Fibroblast of the conjunctiva (primary cell): Measurements from ENCODE around the gene C16orf54.
"Not testable (repeated sequence)": the region's sequence is repeated elsewhere in the genome, so short reads cannot be mapped to it uniquely, and the experiment has no call there.

ENCODE experiments used
- DNase-seq: peaks from one replicate; pipeline ENCODE4 v3.0.0-alpha.2; 2010; ENCODE audit warnings: low read depth

The C16orf54 gene

GRCh38 chr16:29739927-29740629 lies 5.7 kb downstream of the C16orf54 start:
- not testable (repeated sequence) for DNase-seq

GRCh38 chr16:29738514-29738913 lies 7.3 kb downstream of the C16orf54 start:
- no peak for DNase-seq

- no peak for DNase-seq
Observed at GRCh38 chr16:29737713-29738112, 8.1 kb downstream of the C16orf54 start.

DNA sequence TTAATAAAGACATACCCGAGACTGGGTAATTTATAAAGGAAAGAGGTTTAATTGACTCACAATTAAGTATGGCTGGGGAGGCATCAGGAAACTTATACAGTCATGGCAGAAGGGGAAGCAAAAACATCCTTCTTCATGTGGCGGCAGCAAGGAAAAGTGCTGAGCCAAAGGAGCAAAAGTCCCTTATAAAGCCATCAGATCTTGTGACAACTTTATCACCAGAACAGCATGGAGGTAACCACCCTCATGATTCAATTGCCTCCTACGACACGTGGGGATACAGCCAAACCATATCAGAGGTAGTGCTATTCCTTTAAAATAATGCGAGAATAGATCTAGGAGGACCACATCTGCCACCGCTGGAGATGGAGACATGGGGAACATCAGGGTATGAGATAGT lies 9.0 kb downstream of the C16orf54 start:
- DNase-seq = no peak

DNA sequence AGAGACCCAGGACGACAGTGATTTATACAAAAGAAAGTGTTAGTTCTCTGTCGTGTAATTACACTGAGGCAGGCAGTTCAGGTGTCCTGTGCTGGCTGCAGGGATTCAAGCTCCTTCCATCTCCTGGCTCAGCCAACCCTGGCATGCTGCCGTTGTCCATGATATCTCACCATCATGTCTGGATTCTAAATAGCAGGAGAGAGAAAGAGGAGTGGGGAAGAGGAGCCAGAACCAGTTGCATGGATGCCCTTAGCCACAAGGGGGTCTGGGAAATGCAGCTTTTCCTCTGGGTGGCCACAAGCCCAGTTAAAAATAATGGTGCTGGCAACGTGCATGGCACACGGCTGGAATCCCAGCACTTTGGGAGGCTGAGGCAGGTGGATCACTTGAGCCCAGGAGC lies 9.7 kb downstream of the C16orf54 start:
- no peak for DNase-seq

GRCh38 chr16:29734786-29735185 lies 11.0 kb downstream of the C16orf54 start:
- DNase-seq = no peak

GRCh38 chr16:29731768-29732601 lies 13.8 kb downstream of the C16orf54 start:
- not testable (repeated sequence) for DNase-seq

GRCh38 chr16:29730649-29731048 lies 15.1 kb downstream of the C16orf54 start:
- DNase-seq = no peak

- peak; percentile 29 for DNase-seq
Observed at GRCh38 chr16:29729116-29729521, 16.7 kb downstream of the C16orf54 start.

GRCh38 chr16:29727452-29727851 lies 18.3 kb downstream of the C16orf54 start:
- no peak for DNase-seq

GRCh38 chr16:29726845-29727377 lies 18.9 kb downstream of the C16orf54 start:
- no peak for DNase-seq

DNA sequence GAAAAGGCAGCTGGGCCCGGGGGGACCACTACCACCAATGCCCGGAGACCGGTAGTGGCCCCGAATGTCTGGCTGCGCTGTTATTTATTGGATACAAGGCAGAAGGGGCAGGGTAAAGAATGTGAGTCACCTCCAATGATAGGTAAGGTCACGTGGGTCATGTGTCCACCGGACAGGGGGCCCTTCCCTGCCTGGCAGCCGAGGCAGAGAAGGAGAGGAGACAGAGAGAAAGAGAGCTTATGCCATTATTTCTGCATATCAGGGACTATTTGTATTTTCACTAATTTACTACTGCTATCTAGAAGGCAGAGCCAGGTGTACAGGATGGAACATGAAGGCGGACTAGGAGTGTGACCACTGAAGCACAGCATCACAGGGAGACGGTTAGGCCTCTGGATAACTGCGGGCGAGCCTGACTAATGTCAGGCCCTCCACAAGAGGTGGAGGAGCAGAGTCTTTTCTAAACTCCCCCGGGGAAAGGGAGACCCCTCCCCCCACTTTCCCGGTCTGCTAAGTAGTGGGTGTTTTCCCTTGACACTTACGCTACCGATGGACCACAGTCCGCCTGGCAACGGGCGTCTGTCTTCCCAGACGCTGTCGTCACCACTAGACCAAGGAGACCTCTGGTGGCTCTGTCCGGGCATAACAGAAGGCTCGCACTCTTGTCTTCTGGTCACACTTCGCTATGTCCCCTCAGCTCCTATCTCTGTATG lies 24.5 kb downstream of the C16orf54 start:
- peak; percentile 24 for DNase-seq

DNA sequence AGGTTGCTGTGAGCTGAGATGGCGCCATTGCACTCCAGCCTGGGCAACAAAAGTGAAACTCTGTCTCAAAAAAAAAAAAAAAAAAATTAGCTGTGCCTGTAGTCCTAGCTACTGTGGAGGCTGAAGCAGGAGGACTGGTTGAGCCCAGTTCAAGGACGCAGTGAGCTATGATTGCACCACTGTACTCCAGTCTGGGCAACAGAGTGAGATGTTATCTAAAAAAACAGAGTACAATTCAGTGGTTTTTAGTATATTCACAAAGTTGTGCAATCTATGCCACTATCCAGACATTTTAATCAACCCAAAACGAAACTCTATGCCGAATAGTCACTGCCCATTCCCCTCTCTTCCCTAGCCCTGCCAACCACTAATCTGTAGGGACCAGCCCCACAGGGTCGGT lies 25.1 kb downstream of the C16orf54 start:
- DNase-seq = no peak

GRCh38 chr16:29719063-29719462 lies 26.7 kb downstream of the C16orf54 start:
- no peak for DNase-seq

DNA sequence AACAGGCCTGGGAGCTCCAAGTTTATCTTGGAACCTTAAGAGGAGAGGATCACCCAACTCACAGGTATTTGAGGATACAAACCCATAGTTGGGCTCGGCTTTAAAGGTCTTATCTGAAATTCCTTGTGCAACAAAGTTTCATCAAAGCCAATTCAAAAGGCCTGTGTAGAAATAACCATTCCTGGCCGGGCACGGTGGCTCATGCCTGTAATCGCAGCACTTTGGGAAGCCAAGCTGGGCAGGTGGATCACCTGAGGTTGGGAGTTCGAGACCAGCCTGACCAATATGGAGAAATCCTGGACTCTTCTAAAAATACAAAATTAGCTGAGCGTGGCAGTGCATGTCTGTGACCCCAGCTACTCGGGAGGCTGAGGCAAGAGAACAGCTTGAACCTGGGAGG lies 28.7 kb downstream of the C16orf54 start:
- DNase-seq = no peak

GRCh38 chr16:29714972-29715371 lies 30.8 kb downstream of the C16orf54 start:
- no peak for DNase-seq

DNA sequence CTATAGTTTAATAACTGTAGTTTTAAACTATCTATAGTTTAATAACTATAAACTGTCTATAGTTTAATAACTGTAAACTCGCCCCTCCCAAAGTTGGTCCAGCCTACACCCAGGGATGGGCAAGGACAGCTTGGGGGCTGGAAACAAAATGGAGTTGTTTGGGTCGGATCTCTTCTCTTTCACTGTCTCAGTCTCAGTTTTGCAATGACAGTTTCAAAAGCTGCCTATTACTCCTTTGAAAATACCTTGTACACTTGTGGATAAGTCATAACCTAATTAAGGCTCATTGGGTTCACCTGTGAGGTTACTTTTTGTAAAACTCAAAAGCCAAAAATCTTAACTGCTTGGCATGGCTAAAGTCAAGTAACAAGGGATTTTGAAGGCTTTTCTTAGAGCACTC lies 31.4 kb downstream of the C16orf54 start:
- DNase-seq = no peak

- DNase-seq = no peak
Observed at GRCh38 chr16:29712809-29713208, 33.0 kb downstream of the C16orf54 start.

- DNase-seq = peak; percentile 41
Observed at GRCh38 chr16:29710227-29711219, 35.3 kb downstream of the C16orf54 start.

- DNase-seq = not testable (repeated sequence)
Observed at GRCh38 chr16:29709657-29710056, 36.1 kb downstream of the C16orf54 start.

DNA sequence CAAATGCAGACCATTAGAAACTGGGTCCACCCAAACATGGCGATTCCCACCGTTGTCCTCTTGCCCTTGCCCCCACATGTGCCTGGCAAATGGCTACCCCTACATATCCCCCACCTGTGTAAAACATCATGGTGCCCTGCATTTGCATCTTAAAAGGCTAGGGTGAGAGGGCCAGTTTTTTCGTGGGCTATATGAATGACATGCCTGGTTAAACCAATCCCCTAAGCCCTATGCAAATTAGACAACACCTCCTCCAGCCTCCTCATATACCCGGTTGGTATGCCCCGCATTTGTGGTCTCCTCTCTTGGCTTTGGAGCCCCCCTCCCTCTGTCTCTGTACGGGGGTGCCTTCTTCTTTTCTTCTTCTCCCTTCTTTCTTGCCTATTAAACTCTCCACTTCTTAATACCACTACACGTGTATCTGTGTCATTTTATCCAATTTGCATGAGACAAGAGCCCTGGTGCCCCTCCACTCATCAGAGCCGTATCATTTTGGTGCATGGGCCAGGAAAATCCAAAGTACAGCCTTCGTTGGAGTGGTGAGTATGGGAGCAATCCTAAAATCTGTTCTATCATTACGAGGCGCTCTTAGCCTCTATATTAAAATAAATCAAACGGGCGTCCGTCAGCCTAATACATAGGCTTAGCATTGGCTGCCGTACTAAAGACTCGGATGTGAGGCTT lies 36.7 kb downstream of the C16orf54 start:
- no peak for DNase-seq
